ENCODE data around the gene YARS1. TPM values are rescaled to one million over a fixed set of nuclear protein-coding genes. Genes with fewer than 3 reads are reported as not detected.

YARS1 gene
- total RNA-seq, 1 donor from 2014 or later, result 219 TPM

- H3K9ac ChIP-seq (ENCODE audit: low read length), result no peak overlapping the region
- peaks cover 4% of the 10 kb centered on the region for H4K20me1 ChIP-seq (ENCODE audit: insufficient read depth, low read length)
- H3K36me3 Mint-ChIP-seq (ENCODE audit: low read depth, unreplicated experiment), result peaks cover 20% of the 10 kb centered on the region
- FAIRE-seq, result no peak
- H3K9me3 ChIP-seq (ENCODE audit: insufficient read depth, low read depth, low read length), result no peaks in the 10 kb centered on the region
- no peak overlapping the region for H3K4me3 Mint-ChIP-seq (ENCODE audit: unreplicated experiment)
- H3K27ac ChIP-seq (ENCODE audit: low read depth, low read length), result no peak overlapping the region
- no peaks in the 10 kb centered on the region for H3K36me3 ChIP-seq (ENCODE audit: insufficient read depth, low read length)
- no peak overlapping the region for H3K4me2 ChIP-seq (ENCODE audit: low read length)
- H3K27me3 Mint-ChIP-seq (ENCODE audit: low read depth, unreplicated experiment), result peaks cover 3% of the 10 kb centered on the region
- H3K4me1 ChIP-seq (ENCODE audit: insufficient read depth, low read length), result no peaks in the 10 kb centered on the region
- no peak for TF ChIP-seq EZH2 (IDR thresholded peaks at IDR 0.05; ENCODE audit: insufficient read depth, low read length)
- TF ChIP-seq, protein P1, sequence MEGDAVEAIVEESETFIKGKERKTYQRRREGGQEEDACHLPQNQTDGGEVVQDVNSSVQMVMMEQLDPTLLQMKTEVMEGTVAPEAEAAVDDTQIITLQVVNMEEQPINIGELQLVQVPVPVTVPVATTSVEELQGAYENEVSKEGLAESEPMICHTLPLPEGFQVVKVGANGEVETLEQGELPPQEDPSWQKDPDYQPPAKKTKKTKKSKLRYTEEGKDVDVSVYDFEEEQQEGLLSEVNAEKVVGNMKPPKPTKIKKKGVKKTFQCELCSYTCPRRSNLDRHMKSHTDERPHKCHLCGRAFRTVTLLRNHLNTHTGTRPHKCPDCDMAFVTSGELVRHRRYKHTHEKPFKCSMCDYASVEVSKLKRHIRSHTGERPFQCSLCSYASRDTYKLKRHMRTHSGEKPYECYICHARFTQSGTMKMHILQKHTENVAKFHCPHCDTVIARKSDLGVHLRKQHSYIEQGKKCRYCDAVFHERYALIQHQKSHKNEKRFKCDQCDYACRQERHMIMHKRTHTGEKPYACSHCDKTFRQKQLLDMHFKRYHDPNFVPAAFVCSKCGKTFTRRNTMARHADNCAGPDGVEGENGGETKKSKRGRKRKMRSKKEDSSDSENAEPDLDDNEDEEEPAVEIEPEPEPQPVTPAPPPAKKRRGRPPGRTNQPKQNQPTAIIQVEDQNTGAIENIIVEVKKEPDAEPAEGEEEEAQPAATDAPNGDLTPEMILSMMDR (IDR thresholded peaks at IDR 0.05; ENCODE audit: insufficient read depth, low read depth, low read length), result no peak
- no peak overlapping the region for H2AFZ ChIP-seq (ENCODE audit: low read depth, low read length)
- DNase-seq (ENCODE audit: low read depth), result no peak
- H3K27ac Mint-ChIP-seq (ENCODE audit: unreplicated experiment), result no peak overlapping the region
- H3K27me3 ChIP-seq (ENCODE audit: insufficient read depth, low read length), result no peaks in the 10 kb centered on the region
- no peaks in the 10 kb centered on the region for H3K9me3 Mint-ChIP-seq (ENCODE audit: unreplicated experiment)
- no peaks in the 10 kb centered on the region for H3K79me2 ChIP-seq (ENCODE audit: insufficient read depth, low read length)
- no peak overlapping the region for H3K4me3 ChIP-seq (ENCODE audit: insufficient read depth, low read depth, low read length)
- peaks cover 7% of the 10 kb centered on the region for H3K4me1 Mint-ChIP-seq (ENCODE audit: low read depth, unreplicated experiment)
Measured at GRCh38 chr1:32861904-32862695, 44.9 kb upstream of the YARS1 start.

DNA sequence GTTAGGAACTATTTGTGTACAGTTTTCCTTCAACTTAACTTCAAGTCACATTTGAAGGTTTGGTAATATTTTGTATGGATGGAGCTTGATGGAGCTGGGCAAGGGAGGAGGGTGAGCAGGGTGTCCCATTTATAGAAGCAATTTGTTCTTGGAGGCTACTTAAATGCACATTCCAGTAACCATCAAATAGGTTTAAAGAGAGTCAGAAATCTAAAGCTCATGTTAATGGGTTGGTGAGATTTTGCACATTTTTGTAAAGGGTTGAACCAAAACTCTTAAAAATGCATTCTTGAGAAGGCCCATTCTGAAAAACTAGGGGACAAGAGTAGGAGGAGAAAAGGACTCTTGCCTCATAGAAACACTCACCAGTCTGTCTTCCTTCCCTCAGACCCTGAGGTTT, 43.4 kb upstream of the YARS1 start:
- no peak overlapping the region for H3K4me3 ChIP-seq (ENCODE audit: insufficient read depth, low read depth, low read length)
- H3K36me3 Mint-ChIP-seq (ENCODE audit: low read depth, unreplicated experiment), result peaks cover 23% of the 10 kb centered on the region
- FAIRE-seq (peak; percentile 20), DNase-seq (ENCODE audit: low read depth) (no peak)
- H3K9me3 Mint-ChIP-seq (ENCODE audit: unreplicated experiment), result no peaks in the 10 kb centered on the region
- H3K9ac ChIP-seq (ENCODE audit: low read length), result no peak overlapping the region
- H3K4me1 ChIP-seq (ENCODE audit: insufficient read depth, low read length), result no peaks in the 10 kb centered on the region
- H3K9me3 ChIP-seq (ENCODE audit: insufficient read depth, low read depth, low read length), result no peaks in the 10 kb centered on the region
- peaks cover 7% of the 10 kb centered on the region for H3K4me1 Mint-ChIP-seq (ENCODE audit: low read depth, unreplicated experiment)
- H3K27me3 Mint-ChIP-seq (ENCODE audit: low read depth, unreplicated experiment), result no peaks in the 10 kb centered on the region
- TF ChIP-seq, protein P1 (IDR thresholded peaks at IDR 0.05; ENCODE audit: insufficient read depth, low read depth, low read length), result no peak
- no peak for TF ChIP-seq EZH2 (IDR thresholded peaks at IDR 0.05; ENCODE audit: insufficient read depth, low read length)
- no peaks in the 10 kb centered on the region for H3K79me2 ChIP-seq (ENCODE audit: insufficient read depth, low read length)
- H2AFZ ChIP-seq (ENCODE audit: low read depth, low read length), result no peak overlapping the region
- H3K27me3 ChIP-seq (ENCODE audit: insufficient read depth, low read length), result no peaks in the 10 kb centered on the region
- H3K36me3 ChIP-seq (ENCODE audit: insufficient read depth, low read length), result no peaks in the 10 kb centered on the region
- H3K27ac ChIP-seq (ENCODE audit: low read depth, low read length), result no peak overlapping the region
- no peak overlapping the region for H3K4me2 ChIP-seq (ENCODE audit: low read length)
- H3K4me3 Mint-ChIP-seq (ENCODE audit: unreplicated experiment), result no peak overlapping the region
- peaks cover 4% of the 10 kb centered on the region for H4K20me1 ChIP-seq (ENCODE audit: insufficient read depth, low read length)
- no peak overlapping the region for H3K27ac Mint-ChIP-seq (ENCODE audit: unreplicated experiment)

GRCh38 chr1:32859915-32860314, 42.8 kb upstream of the YARS1 start:
- no peak overlapping the region for H3K9ac ChIP-seq (ENCODE audit: low read length)
- Mint-ChIP-seq H3K4me3 (ENCODE audit: unreplicated experiment) (no peak overlapping the region), H3K4me1 (ENCODE audit: low read depth, unreplicated experiment) (peaks cover 7% of the 10 kb centered on the region), H3K27ac (ENCODE audit: unreplicated experiment) (no peak overlapping the region), H3K27me3 (ENCODE audit: low read depth, unreplicated experiment) (no peaks in the 10 kb centered on the region), H3K9me3 (ENCODE audit: unreplicated experiment) (no peaks in the 10 kb centered on the region), H3K36me3 (ENCODE audit: low read depth, unreplicated experiment) (peaks cover 23% of the 10 kb centered on the region)
- FAIRE-seq (no peak), DNase-seq (ENCODE audit: low read depth) (no peak)
- H3K36me3 ChIP-seq (ENCODE audit: insufficient read depth, low read length), result peaks cover 3% of the 10 kb centered on the region
- H3K9me3 ChIP-seq (ENCODE audit: insufficient read depth, low read depth, low read length), result no peaks in the 10 kb centered on the region
- H3K27me3 ChIP-seq (ENCODE audit: insufficient read depth, low read length), result no peaks in the 10 kb centered on the region
- H3K27ac ChIP-seq (ENCODE audit: low read depth, low read length), result no peak overlapping the region
- H4K20me1 ChIP-seq (ENCODE audit: insufficient read depth, low read length), result peaks cover 4% of the 10 kb centered on the region
- no peak overlapping the region for H2AFZ ChIP-seq (ENCODE audit: low read depth, low read length)
- H3K4me1 ChIP-seq (ENCODE audit: insufficient read depth, low read length), result no peaks in the 10 kb centered on the region
- no peaks in the 10 kb centered on the region for H3K79me2 ChIP-seq (ENCODE audit: insufficient read depth, low read length)
- no peak overlapping the region for H3K4me3 ChIP-seq (ENCODE audit: insufficient read depth, low read depth, low read length)
- H3K4me2 ChIP-seq (ENCODE audit: low read length), result no peak overlapping the region
- TF ChIP-seq, protein P1 (IDR thresholded peaks at IDR 0.05; ENCODE audit: insufficient read depth, low read depth, low read length), result no peak
- no peak for TF ChIP-seq EZH2 (IDR thresholded peaks at IDR 0.05; ENCODE audit: insufficient read depth, low read length)

Data from astrocyte (in vitro differentiated cells and primary cell).